Measurements from ENCODE around the gene PPID.

The PPID gene

GRCh38 chr4:158722917-158723793 is at the start of gene PPID:
Gene PPID, minus strand, starts transcription at chr4:158723396. Its CDS starts 108 bp downstream, at chr4:158723288.
- H3K9ac ChIP-seq: peak within 1 kb of the TSS; percentile 85
- peaks cover 30% of the 10 kb centered on the region for H3K36me3 ChIP-seq
- no peak for TF ChIP-seq Cebpa-rat (IDR thresholded peaks at IDR 0.05)
- H3K9me3 ChIP-seq: no peaks in the 10 kb centered on the region
- peak within 1 kb of the TSS; percentile 84 for H3K27ac ChIP-seq
- H4K20me1 ChIP-seq: no peaks in the 10 kb centered on the region
- H3K4me3 ChIP-seq: peak within 1 kb of the TSS; percentile 88
- peaks cover 17% of the 10 kb centered on the region for H3K4me1 ChIP-seq
- H3K4me2 ChIP-seq: peak within 1 kb of the TSS; percentile 86
- H3K27me3 ChIP-seq: no peaks in the 10 kb centered on the region

GRCh38 chr4:158771776-158772175 is 48.6 kb upstream of the PPID start:
- H3K36me3 ChIP-seq: no peaks in the 10 kb centered on the region
- peaks cover 17% of the 10 kb centered on the region for H4K20me1 ChIP-seq
- H3K4me3 ChIP-seq: no peak overlapping the region
- H3K4me1 ChIP-seq: peaks cover 28% of the 10 kb centered on the region
- no peaks in the 10 kb centered on the region for H3K9me3 ChIP-seq
- no peak overlapping the region for H3K27ac ChIP-seq
- H3K9ac ChIP-seq: no peak overlapping the region
- TF ChIP-seq Cebpa-rat (IDR thresholded peaks at IDR 0.05): no peak
- H3K4me2 ChIP-seq: no peak overlapping the region
- no peaks in the 10 kb centered on the region for H3K27me3 ChIP-seq

DNA sequence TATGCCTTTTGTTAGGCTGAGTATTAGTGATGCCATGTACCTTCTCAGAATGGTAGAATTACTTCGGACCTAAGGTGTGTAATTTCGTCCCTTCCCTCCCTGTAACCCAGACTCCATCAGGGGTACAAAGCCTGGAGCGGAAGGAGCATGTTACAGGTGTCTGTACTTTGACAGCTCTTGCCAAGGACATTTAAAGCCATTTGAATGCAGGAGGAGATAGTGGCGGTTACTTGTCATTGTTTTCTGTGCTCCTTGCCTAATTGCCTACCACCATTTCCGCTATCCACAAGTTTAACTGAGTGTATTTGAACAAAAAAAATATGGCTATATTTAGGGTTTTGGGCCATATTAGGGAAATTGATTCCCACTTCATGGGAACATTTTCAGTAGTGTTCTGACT is 47.5 kb upstream of the PPID start:
- Histone ChIP-seq H3K9ac (no peak overlapping the region), H3K27ac (no peak overlapping the region), H3K4me1 (peaks cover 28% of the 10 kb centered on the region), H3K4me3 (no peak overlapping the region), H3K4me2 (peak overlapping the region; percentile 80; the same call in 1 of the 2 replicates), H3K27me3 (no peaks in the 10 kb centered on the region), H4K20me1 (peaks cover 17% of the 10 kb centered on the region), H3K36me3 (no peaks in the 10 kb centered on the region), H3K9me3 (no peaks in the 10 kb centered on the region)
- no peak for TF ChIP-seq Cebpa-rat (IDR thresholded peaks at IDR 0.05)

DNA sequence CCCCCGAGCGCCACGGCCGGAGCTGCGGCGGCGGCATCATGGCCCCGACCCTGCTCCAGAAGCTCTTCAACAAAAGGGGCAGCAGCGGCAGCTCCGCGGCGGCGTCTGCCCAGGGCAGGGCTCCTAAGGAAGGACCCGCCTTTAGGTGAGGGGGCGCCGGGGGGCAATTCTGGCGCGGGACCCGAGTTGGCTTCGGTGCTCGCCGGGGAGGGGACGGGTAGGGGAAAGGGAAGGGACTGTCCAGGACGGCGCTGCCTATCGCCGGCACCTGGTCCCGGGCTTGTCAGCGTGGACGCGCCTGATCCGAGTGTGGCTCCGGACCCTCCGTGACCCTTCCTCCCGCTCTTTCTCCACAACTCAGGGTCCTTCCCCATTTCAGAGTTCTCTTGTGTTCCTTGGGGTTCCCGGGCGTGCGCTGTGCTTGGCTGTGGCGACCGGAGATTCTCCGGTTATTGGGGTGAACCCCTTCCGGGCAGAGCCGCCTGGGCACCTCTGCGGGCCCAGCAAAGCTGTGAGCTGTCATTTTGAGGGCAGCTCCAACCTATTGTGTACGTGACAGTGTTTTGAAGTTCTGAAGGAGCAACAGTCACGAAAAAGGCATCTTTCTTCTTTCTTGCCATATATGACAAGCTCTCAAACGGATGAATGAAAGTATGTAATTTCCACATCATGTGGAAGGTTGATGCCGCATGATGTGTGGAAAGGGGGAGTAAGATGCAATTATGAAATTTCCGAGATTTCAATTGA is 46.2 kb upstream of the PPID start:
- Histone ChIP-seq H3K9me3 (no peaks in the 10 kb centered on the region), H3K27ac (peak overlapping the region; percentile 90)
- no peak for TF ChIP-seq Cebpa-rat (IDR thresholded peaks at IDR 0.05)

GRCh38 chr4:158768555-158769174 is 45.5 kb upstream of the PPID start, which contains the start of gene FNIP2:
Gene FNIP2, plus strand, starts transcription at chr4:158769026. Its CDS starts 187 bp downstream, at chr4:158769213.
- Histone ChIP-seq H3K36me3 (no peaks in the 10 kb centered on the region), H3K9me3 (no peaks in the 10 kb centered on the region), H3K4me2 (peak within 1 kb of the TSS; percentile 80), H3K9ac (peak within 1 kb of the TSS; percentile 88), H3K27ac (peak within 1 kb of the TSS; percentile 90), H3K4me3 (peak within 1 kb of the TSS; percentile 94), H4K20me1 (peaks cover 14% of the 10 kb centered on the region), H3K4me1 (peaks cover 28% of the 10 kb centered on the region), H3K27me3 (no peaks in the 10 kb centered on the region)
- TF ChIP-seq Cebpa-rat (IDR thresholded peaks at IDR 0.05): no peak

More for the DNA sequence above, 46.2 kb upstream of the PPID start:
- Histone ChIP-seq H3K4me2 (peak overlapping the region; percentile 80), H3K9ac (peak overlapping the region; percentile 88), H3K4me3 (peak overlapping the region; percentile 94), H3K27me3 (no peaks in the 10 kb centered on the region), H4K20me1 (peaks cover 14% of the 10 kb centered on the region), H3K36me3 (no peaks in the 10 kb centered on the region), H3K4me1 (peaks cover 28% of the 10 kb centered on the region)

GRCh38 chr4:158767451-158767850 is 44.3 kb upstream of the PPID start:
- Histone ChIP-seq H4K20me1 (peaks cover 3% of the 10 kb centered on the region; the same call in 1 of the 2 replicates), H3K9me3 (no peaks in the 10 kb centered on the region), H3K36me3 (no peaks in the 10 kb centered on the region), H3K27me3 (no peaks in the 10 kb centered on the region), H3K9ac (peak overlapping the region; percentile 88; the same call in 1 of the 2 replicates), H3K4me3 (no peak overlapping the region), H3K27ac (no peak overlapping the region), H3K4me2 (peak overlapping the region; percentile 80), H3K4me1 (peaks cover 28% of the 10 kb centered on the region)
- TF ChIP-seq Cebpa-rat (IDR thresholded peaks at IDR 0.05): no peak

DNA sequence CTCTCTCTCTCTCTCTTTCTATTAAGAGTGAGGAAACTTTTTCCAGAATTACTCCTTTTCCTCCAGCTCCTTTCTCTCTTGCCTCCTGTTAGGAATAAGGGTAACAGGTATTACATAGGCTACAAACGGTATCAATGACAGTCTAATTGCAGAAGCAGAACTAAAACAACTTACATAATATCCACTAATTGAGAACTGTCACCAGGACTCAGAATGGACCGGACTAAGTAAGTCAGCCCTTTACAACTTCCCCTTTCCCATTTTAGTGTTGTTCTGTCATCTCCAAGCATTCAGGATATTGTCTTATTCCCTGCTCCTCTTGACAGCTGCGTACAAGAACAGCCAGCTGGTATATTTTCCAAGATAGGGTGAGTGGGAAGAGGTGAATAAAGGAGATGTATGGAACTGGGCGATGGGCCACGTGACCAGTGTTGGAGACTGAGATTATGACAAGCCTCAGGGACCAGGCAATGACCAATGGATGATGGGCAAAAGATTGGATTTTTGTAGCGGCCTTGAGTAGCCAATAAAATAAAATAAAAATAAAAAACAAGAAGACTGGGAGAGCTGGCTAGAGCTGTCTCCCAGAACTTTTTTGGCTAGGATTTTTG is 43.3 kb upstream of the PPID start:
- H3K4me2 ChIP-seq: no peak overlapping the region
- H3K9me3 ChIP-seq: no peaks in the 10 kb centered on the region
- no peaks in the 10 kb centered on the region for H3K36me3 ChIP-seq
- no peaks in the 10 kb centered on the region for H4K20me1 ChIP-seq
- no peaks in the 10 kb centered on the region for H3K27me3 ChIP-seq
- H3K4me1 ChIP-seq: peaks cover 28% of the 10 kb centered on the region
- no peak overlapping the region for H3K27ac ChIP-seq
- no peak overlapping the region for H3K4me3 ChIP-seq
- no peak for TF ChIP-seq Cebpa-rat (IDR thresholded peaks at IDR 0.05)
- no peak overlapping the region for H3K9ac ChIP-seq

DNA sequence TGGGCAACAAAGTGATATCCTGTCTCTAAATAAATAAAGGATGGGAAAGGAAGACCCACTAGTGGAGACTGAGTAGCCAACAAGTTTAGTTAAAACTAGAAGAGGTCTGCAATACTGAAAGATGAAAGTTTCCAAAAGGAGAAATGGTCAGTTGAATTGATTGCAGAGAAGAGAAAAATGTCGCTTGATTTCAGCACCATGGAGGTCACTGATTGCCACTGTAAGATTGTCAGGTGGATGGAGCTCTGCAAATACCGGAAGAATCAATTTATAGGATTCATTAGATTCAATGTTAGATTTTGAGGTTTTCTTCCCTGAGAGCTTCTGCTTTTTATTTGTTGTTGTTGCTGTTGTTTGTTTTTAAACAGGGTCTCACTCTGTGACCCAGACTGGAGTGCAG is 40.3 kb upstream of the PPID start:
- Histone ChIP-seq H4K20me1 (no peaks in the 10 kb centered on the region), H3K27me3 (no peaks in the 10 kb centered on the region), H3K27ac (no peak overlapping the region), H3K4me1 (peaks cover 9% of the 10 kb centered on the region), H3K9me3 (peaks cover 3% of the 10 kb centered on the region; the same call in 1 of the 2 replicates), H3K4me3 (no peak overlapping the region), H3K36me3 (no peaks in the 10 kb centered on the region), H3K4me2 (no peak overlapping the region), H3K9ac (no peak overlapping the region)
- TF ChIP-seq Cebpa-rat (IDR thresholded peaks at IDR 0.05): no peak

DNA sequence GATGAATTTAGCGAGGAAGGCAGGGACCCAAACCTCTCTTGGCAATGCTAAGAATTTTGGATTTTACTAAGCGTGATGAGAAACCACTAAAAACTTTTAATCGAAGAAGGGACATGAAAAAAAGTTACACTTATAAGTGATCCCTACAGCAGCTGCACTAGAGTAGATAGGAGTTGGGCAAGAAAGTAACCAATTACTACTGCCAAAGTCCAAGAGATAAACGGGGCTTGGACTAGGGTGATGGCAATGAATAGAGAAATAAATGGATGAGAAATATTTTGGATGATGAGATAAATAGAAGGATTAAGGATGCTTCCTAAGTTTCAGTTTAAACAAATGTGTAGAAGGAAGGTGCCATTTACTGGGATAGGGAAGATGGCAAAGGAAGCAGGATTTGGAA is 39.4 kb upstream of the PPID start:
- Histone ChIP-seq H3K9ac (no peak overlapping the region), H3K27me3 (no peaks in the 10 kb centered on the region), H3K4me3 (no peak overlapping the region), H3K27ac (no peak overlapping the region), H3K9me3 (peaks cover 3% of the 10 kb centered on the region; the same call in 1 of the 2 replicates), H3K4me1 (peaks cover 2% of the 10 kb centered on the region), H4K20me1 (no peaks in the 10 kb centered on the region), H3K36me3 (no peaks in the 10 kb centered on the region), H3K4me2 (no peak overlapping the region)
- no peak for TF ChIP-seq Cebpa-rat (IDR thresholded peaks at IDR 0.05)
